GM12892 (cell line): ENCODE data around the gene SDHA.

ENCODE experiments used
- POLR2A ChIP-seq: IDR thresholded peaks from 2 replicates; pipeline ENCODE4 v1.6.1; 2011; ENCODE audit warnings: low read depth, low read length, control low read depth
- POLR2AphosphoS5 ChIP-seq: IDR thresholded peaks from 2 replicates; pipeline ENCODE4 v1.6.1; 2011; ENCODE audit warnings: low read depth, low read length, control low read depth
- TAF1 ChIP-seq: IDR thresholded peaks from 2 replicates; pipeline ENCODE4 v1.6.1; 2011; ENCODE audit warnings: low read depth, mild to moderate bottlenecking, control low read depth, low read length, borderline replicate concordance

GRCh38 chr5:174291-174600 is 43.9 kb upstream of the SDHA start:
- TF ChIP-seq POLR2AphosphoS5 (no peak), POLR2A (no peak), TAF1 (no peak)
